HCT116 (cell line): ENCODE measurements around the gene OR2AT4.

ENCODE experiments used
- CTCF ChIP-seq, 3 experiments: fragments of 200-600 bp in 1 of 3; sonication (generic) in 1 of 3; IDR thresholded peaks in 2 of 3; conservative IDR thresholded peaks in 1 of 3; 2 replicates each; pipeline ENCODE4 v1.5.1; 2012 to 2017; ENCODE audit warnings: low read depth in 2 of 3, low read length in 2 of 3, antibody characterized with exemption in 1 of 3, borderline replicate concordance in 1 of 3, control low read depth in 1 of 3, mild to moderate bottlenecking in 1 of 3, mixed read lengths in 1 of 3, mixed run types in 1 of 3, moderate library complexity in 1 of 3; ENCODE audit not compliant: insufficient read depth in 1 of 3
- FOSL1 ChIP-seq: IDR thresholded peaks from 2 replicates; pipeline ENCODE4 v1.6.1; 2012; ENCODE audit warnings: low read depth
- MAX ChIP-seq: IDR thresholded peaks from 2 replicates; pipeline ENCODE4 v1.6.1; 2012
- POLR2A ChIP-seq: IDR thresholded peaks from 2 replicates; pipeline ENCODE4 v1.7.0; 2011; ENCODE audit warnings: borderline replicate concordance; ENCODE audit not compliant: insufficient read depth, insufficient read length; ENCODE audit errors: extremely low read depth
- RAD21 ChIP-seq: IDR thresholded peaks from 2 replicates; pipeline ENCODE4 v1.6.1; 2012; ENCODE audit warnings: low read depth, mild to moderate bottlenecking
- ZFX ChIP-seq: fragments of 450-650 bp; IDR thresholded peaks from 2 replicates; pipeline ENCODE4 v1.6.1; 2017

GRCh38 chr11:75100314-75100713 lies 3.6 kb upstream of the OR2AT4 start:
- TF ChIP-seq CTCF (IDR thresholded peaks at IDR 0.05 in 2 of 3, conservative IDR thresholded peaks at IDR 0.05 in 1 of 3; ENCODE audit: borderline replicate concordance in 1 of 3, insufficient read depth in 1 of 3, low read depth in 2 of 3, low read length in 2 of 3) (no peak), FOSL1 (0 out of 2 replicates have a peak, but pooled peaks have one; percentile 9), POLR2A (no peak), RAD21 (no peak), ZFX (no peak), MAX (no peak)
